Motor neuron (in vitro differentiated cells): ENCODE measurements around the gene RACGAP1. TPM values are rescaled to one million over a fixed set of nuclear protein-coding genes. Genes with fewer than 3 reads are reported as not detected.
"Not testable (repeated sequence)": the region's sequence is repeated elsewhere in the genome, so short reads cannot be mapped to it uniquely, and the experiment has no call there.

Experiments used
- ATAC-seq, 8 experiments: fragments of 200-7000 bp; cut with Tn5 transposase; replicated peaks in 6 of 8; 2 replicates each; pipeline ENCODE4 v1.8.0; 2021; ENCODE audit warnings: mild to moderate bottlenecking in 8 of 8, moderate library complexity in 8 of 8
- H3K27ac ChIP-seq, 2 donors: fragments of 250-450 bp; sonication (Bioruptor Pico); 2 replicates each; pipeline ENCODE4 v1.9.0; 2021; ENCODE audit warnings: antibody characterized with exemption in 2 of 2, mild to moderate bottlenecking in 2 of 2, moderate library complexity in 1 of 2
- H3K4me1 ChIP-seq, 2 donors: fragments of 250-450 bp; sonication (Bioruptor Pico); replicated peaks in 1 of 2; 2 replicates each; pipeline ENCODE4 v1.6.1; 2021; ENCODE audit warnings: antibody characterized with exemption in 2 of 2, mild to moderate bottlenecking in 2 of 2, moderate library complexity in 1 of 2
- H3K4me3 ChIP-seq, 5 donors: fragments of 250-450 bp; sonication (Bioruptor Pico); 2 replicates each; pipeline ENCODE4 v1.9.0; 2021; ENCODE audit warnings: antibody characterized with exemption in 5 of 5, mild to moderate bottlenecking in 5 of 5, moderate library complexity in 4 of 5
- WGBS, 10 experiments: fragments of 450-650 bp; shearing (Covaris generic); methylation state at CpG; one replicate each; pipeline ENCODE4 v1.0.0; 2022; 5-methylcytosine and 5-hydroxymethylcytosine counted together
- in situ Hi-C, 9 experiments: fragments of 400-800 bp; cut with MboI; loops; one replicate each; pipeline ENCODE4 v1.15.0; 2021; ENCODE audit warnings: low sequenced_read_pairs in 9 of 9, low pct_unique_long_range_greater_than_20kb in 2 of 9; ENCODE audit not compliant: unreplicated experiment in 9 of 9
- total RNA-seq, 8 experiments: library from RNA; unstranded; fragments of 300-600 nt; gene quantifications; 2 replicates each; pipeline versions ENCODE4 v1.2.3 to v1.2.4, GENCODE V29; 2022

RACGAP1 gene
- total RNA-seq, 8 experiments from 2014 or later, result 7.1 to 74.8 (median 17.6) TPM

DNA sequence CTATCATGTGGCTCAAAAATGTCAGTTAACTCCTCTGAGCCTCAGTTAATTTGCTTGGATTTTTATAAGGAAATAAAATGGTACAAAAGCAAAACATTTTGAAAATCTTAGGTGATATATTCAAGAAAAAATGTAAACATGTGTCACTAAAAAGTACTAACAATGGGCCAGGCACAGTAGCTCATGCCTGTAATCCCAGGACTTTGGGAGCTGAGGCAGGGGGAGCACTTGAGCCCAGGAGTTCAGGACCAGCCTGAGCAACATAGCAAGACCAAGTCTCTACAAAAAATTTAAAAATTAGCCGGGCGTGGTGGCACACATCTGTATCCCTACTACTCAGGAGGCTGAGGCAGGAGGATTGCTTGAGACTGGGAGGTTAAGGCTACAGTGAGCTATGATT lies 26.8 kb downstream of the RACGAP1 start:
- Histone ChIP-seq H3K4me3 (no peak overlapping the region), H3K4me1 (no peaks in the 10 kb centered on the region), H3K27ac (no peak overlapping the region)
- ATAC-seq, result no peak
- in situ Hi-C loops, result no loop called here
- 75 to 100% (median 100%) methylated on average over 1 to 2 of the region's 2 CpGs; no CpG with 5 or more reads in 5 of the 10 experiments for WGBS, 10 experiments

GRCh38 chr12:49990273-49990672 lies 35.0 kb downstream of the RACGAP1 start:
- Histone ChIP-seq H3K4me3 (no peak overlapping the region), H3K4me1 (peaks cover 3 to 8% of the 10 kb centered on the region in 2 donors), H3K27ac (no peak overlapping the region)
- WGBS, 10 experiments, result 83 to 100% (median 93%) methylated on average over 1 to 4 of the region's 4 CpGs
- in situ Hi-C loops, result no loop called here
- ATAC-seq, result no peak

DNA sequence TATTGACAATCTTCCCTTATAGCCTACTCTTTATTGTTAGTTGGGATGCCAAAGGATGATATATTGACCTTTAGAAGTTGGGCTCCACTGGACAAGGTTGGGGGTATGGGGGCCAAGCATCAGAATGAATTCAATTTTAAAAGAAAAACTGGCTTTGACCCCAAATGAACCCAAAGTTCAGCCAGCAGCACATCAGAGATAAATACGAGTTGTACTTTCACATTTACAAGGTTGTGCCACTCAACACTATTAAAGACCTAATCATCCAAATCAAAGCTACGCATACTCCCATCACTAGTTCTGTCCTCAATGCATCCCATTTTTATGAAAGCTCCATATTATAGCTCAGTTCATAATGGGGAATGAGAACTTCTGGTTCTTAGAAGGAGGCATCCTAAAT lies 35.9 kb downstream of the RACGAP1 start:
- in situ Hi-C loops, H3K27ac ChIP-seq, H3K4me3 ChIP-seq, ATAC-seq: not testable (repeated sequence)
- H3K4me1 ChIP-seq, result peaks cover 9 to 17% of the 10 kb centered on the region in 2 donors
- 57 to 100% (median 100%) methylated on average over 1 to 2 of the region's 2 CpGs; no CpG with 5 or more reads in 4 of the 10 experiments for WGBS, 10 experiments

GRCh38 chr12:49987625-49988303 lies 37.5 kb downstream of the RACGAP1 start:
- ATAC-seq, result no peak
- in situ Hi-C loops, result no loop called here
- H3K4me1 ChIP-seq, result peaks cover 18 to 26% of the 10 kb centered on the region in 2 donors
- peak overlapping the region; percentile 31 to 32 for H3K27ac ChIP-seq
- no peak overlapping the region for H3K4me3 ChIP-seq
- WGBS, 10 experiments, result 33 to 100% (median 85%) methylated on average over 1 to 4 of the region's 4 CpGs; no CpG with 5 or more reads in 2 of the 10 experiments

- in situ Hi-C loops, H3K4me3 ChIP-seq, H3K27ac ChIP-seq: not testable (repeated sequence)
- peaks cover 20 to 31% of the 10 kb centered on the region in 2 donors for H3K4me1 ChIP-seq
- WGBS, 10 experiments, result 50% methylated on average over 1 of the region's 3 CpGs; no CpG with 5 or more reads in 9 of the 10 experiments
- peak in 1 of 8 experiments; percentile 14 for ATAC-seq
Observed at GRCh38 chr12:49986476-49986875, 38.8 kb downstream of the RACGAP1 start.

DNA sequence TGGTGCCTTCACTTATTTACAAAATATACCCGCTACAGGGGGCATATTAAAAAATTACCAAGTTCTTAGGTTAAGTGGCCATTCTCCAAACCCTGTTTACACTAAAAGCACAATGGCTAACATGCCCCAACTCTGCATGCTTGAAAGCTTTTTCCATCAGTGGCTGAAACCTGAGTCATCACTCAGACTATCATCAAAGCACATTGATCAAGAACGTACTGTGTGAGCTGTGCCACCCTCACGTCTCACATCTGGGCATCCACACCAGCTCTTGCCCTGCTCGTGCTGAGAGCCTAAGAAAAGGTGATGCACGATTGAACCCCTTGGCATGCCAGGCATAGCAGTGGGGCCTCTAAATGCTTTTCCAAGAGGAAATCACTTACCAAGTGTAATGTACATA lies 39.3 kb downstream of the RACGAP1 start:
- no peak overlapping the region for H3K4me3 ChIP-seq
- WGBS, 10 experiments, result 81 to 100% (median 93%) methylated on average over 1 to 4 of the region's 5 CpGs; no CpG with 5 or more reads in 4 of the 10 experiments
- H3K4me1 ChIP-seq, result peaks cover 25 to 35% of the 10 kb centered on the region in 2 donors
- in situ Hi-C loops, result no loop called here
- no peak overlapping the region for H3K27ac ChIP-seq
- peak in 1 of 8 experiments; percentile 65 for ATAC-seq

DNA sequence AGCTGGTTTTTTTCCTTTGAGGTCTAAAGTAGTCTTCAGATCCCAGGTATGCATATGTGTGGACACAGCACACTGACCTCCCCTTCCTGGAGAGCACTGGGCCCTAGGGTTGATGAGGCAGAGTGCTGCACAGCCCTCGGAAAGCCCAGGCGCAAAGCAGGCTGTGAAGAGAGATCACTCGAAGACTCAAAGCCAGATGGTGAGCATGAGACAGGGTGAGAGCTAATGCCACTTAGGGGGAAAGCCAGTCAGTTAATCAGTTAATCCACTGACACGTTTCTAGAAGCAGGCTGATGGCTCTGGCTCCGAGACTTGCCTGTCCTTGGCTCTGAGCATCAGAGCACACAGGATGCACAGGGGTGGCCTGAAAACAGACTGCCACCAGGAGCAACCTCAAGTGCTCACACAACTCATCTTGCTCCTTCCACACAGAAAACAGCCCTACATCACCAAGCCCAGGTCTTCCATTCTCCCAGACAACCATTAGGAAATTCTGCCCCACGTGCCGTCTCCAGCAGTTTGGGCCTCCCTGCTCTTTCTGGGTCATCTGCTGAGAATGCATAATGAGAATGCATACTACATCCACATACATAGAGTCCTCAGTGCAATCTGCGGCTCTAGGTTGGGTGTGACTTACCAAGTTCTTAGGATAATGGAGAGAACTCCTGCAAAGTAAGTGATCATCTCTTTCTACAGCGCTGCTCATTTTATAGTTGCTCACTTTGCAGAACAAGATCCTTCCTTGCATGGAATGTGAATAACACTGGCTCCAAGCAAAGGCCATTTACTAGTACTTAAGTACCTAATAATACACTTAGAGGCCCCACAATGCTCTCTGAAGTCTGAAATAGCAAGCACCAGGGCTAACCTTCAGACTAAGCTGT lies 40.6 kb downstream of the RACGAP1 start:
- peak; percentile 15 to 75 (median 34) for ATAC-seq
- no peak overlapping the region for H3K4me3 ChIP-seq
- WGBS, 10 experiments, result 17 to 100% (median 67%) methylated on average over 1 to 8 of the region's 9 CpGs; no CpG with 5 or more reads in 3 of the 10 experiments

GRCh38 chr12:49983892-49984291 lies 41.4 kb downstream of the RACGAP1 start:
- no peak overlapping the region for H3K4me3 ChIP-seq
- H3K4me1 ChIP-seq, result peaks cover 42 to 52% of the 10 kb centered on the region in 2 donors
- 0 to 34% (median 14%) methylated on average over 2 to 8 of the region's 8 CpGs; no CpG with 5 or more reads in 5 of the 10 experiments for WGBS, 10 experiments
- ATAC-seq, result peak; percentile 66 to 88 (median 78)
- in situ Hi-C loops, result no loop called here
- H3K27ac ChIP-seq, result peak overlapping the region; percentile 9 to 42

More for the DNA sequence above, 40.6 kb downstream of the RACGAP1 start:
- Histone ChIP-seq H3K27ac (no peak overlapping the region), H3K4me1 (peaks cover 36 to 44% of the 10 kb centered on the region in 2 donors)
- in situ Hi-C loops, result no loop called here

DNA sequence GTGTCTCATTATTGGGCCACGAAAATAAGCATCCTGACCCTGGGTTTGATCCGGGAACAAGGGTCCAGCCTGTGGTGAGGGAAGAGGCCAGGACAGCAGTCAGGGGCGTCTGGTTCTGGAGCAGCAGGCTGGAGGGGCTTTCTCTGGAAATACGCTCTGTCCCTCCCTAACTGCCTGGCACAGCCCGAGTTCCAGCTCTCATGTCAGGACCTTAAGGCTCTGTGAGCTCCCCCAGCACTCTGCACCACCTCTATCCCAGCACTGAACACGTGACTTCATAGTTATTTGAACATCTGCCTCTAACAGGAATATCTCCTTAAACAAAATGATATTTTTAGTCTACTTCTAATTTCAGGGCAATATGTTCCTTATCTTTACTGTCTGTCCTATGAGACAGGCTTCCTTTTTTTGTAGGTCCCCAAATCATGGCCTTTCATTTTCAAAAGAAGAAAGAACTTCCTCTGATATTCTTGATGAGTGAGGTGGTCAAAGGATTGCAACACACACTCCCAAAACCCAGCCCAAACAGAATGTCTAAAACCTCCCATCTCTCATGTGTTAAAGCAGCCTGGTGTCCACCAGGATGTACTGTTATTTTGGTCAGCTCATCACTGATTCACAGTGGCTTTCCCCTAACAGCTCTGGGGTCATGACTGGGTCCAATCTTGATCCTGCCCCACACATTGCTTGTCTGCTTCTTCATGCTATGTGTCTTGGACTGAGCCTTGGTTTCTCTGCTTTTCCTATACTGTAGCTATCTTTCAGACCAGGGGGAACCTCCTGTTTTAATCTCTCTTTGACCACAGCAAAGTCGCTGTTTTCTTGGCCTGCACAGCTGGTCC lies 42.8 kb downstream of the RACGAP1 start:
- ATAC-seq, result no peak
- in situ Hi-C loops, result no loop called here
- Histone ChIP-seq H3K27ac (no peak overlapping the region), H3K4me1 (peaks cover 53 to 62% of the 10 kb centered on the region in 2 donors), H3K4me3 (no peak overlapping the region)
- 40 to 100% (median 93%) methylated on average over 1 to 6 of the region's 7 CpGs; no CpG with 5 or more reads in 2 of the 10 experiments for WGBS, 10 experiments

GRCh38 chr12:49980501-49981349 lies 44.6 kb downstream of the RACGAP1 start:
- no peak overlapping the region for H3K4me3 ChIP-seq
- H3K4me1 ChIP-seq, result peaks cover 53 to 63% of the 10 kb centered on the region in 2 donors
- 37 to 100% (median 78%) methylated on average over 2 to 7 of the region's 10 CpGs; no CpG with 5 or more reads in 1 of the 10 experiments for WGBS, 10 experiments
- H3K27ac ChIP-seq, result peak overlapping the region; percentile 45 to 69
- in situ Hi-C loops, result no loop called here
- no peak for ATAC-seq

DNA sequence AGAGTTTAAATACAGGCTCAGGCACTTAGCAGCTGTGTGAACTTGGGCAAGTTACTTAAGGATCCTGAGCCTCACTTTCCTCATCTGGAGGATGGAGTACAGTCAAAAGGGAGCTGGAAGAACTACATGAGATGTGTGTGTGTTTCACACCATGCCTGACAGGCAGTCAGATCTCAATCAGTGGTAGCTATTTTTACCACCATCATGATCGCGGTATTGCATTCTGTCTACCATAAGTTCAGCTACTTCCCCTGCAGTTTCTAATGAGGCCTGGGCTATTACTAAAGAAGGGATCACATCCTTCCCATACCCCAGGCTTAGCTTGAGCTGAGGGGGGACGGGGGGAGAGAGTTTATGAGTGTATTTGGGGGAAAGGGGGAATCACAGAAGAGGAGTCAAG lies 45.5 kb downstream of the RACGAP1 start:
- in situ Hi-C loops, result loop anchor here in 4 of 9 experiments (10.0 kb wide), 2 partner anchors 75 to 195 kb away; partner anchors contain the start of gene ASIC1 (in 2 of the 4)
- Histone ChIP-seq H3K4me1 (peaks cover 50 to 55% of the 10 kb centered on the region in 2 donors), H3K27ac (no peak overlapping the region), H3K4me3 (no peak overlapping the region)
- 100% methylated on average over 2 of the region's 3 CpGs; no CpG with 5 or more reads in 9 of the 10 experiments for WGBS, 10 experiments
- no peak for ATAC-seq
